Stimulated activated CD8-positive, alpha-beta memory T cell treated with anti-CD3 and anti-CD28 coated beads, Interleukin-15, amount 100 ng/mL, for 48 hours (primary cell): ENCODE measurements around the gene SYNJ2BP.
"Not testable (repeated sequence)": the region's sequence is repeated elsewhere in the genome, so short reads cannot be mapped to it uniquely, and the experiment has no call there.

Experiments
- DNase-seq, 2 donors: peaks; one replicate each; pipeline ENCODE4 v3.0.0-alpha.2; 2020; ENCODE audit warnings: low read depth in 2 of 2

Gene SYNJ2BP

GRCh38 chr14:70416725-70417349 lies at the start of gene SYNJ2BP:
Gene SYNJ2BP (minus strand): TSS chr14:70417090. CDS start chr14:70416963, 127 bp downstream.
- DNase-seq = peak; percentile 4 to 28

- DNase-seq = no peak
Observed at GRCh38 chr14:70454731-70455130, 37.8 kb upstream of the SYNJ2BP start.

- no peak for DNase-seq
Observed at GRCh38 chr14:70451874-70452273, 35.0 kb upstream of the SYNJ2BP start, which contains the start of gene ADAM21. Gene ADAM21 (plus strand): TSS chr14:70452174. CDS start chr14:70457500, 5,326 bp downstream.

GRCh38 chr14:70448633-70449340 lies 31.9 kb upstream of the SYNJ2BP start:
- no peak for DNase-seq

GRCh38 chr14:70442750-70443149 lies 25.9 kb upstream of the SYNJ2BP start:
- DNase-seq = no peak

- no peak for DNase-seq
Observed at GRCh38 chr14:70441641-70442040, 24.8 kb upstream of the SYNJ2BP start.

GRCh38 chr14:70436867-70437266 lies 20.0 kb upstream of the SYNJ2BP start:
- DNase-seq = no peak

GRCh38 chr14:70426555-70426954 lies 9.7 kb upstream of the SYNJ2BP start:
- not testable (repeated sequence) for DNase-seq

GRCh38 chr14:70425354-70425753 lies 8.5 kb upstream of the SYNJ2BP start:
- DNase-seq = no peak

GRCh38 chr14:70422538-70422937 lies 5.6 kb upstream of the SYNJ2BP start:
- DNase-seq = no peak

- not testable (repeated sequence) for DNase-seq
Observed at GRCh38 chr14:70419270-70419931, 2.5 kb upstream of the SYNJ2BP start.

- DNase-seq = no peak
Observed at GRCh38 chr14:70416338-70416724, 559 bp downstream of the SYNJ2BP start.

- DNase-seq = no peak
Observed at GRCh38 chr14:70415788-70416187, 1.1 kb downstream of the SYNJ2BP start.

GRCh38 chr14:70407621-70408020 lies 9.3 kb downstream of the SYNJ2BP start:
- no peak for DNase-seq

GRCh38 chr14:70406216-70406615 lies 10.7 kb downstream of the SYNJ2BP start:
- DNase-seq = not testable (repeated sequence)

GRCh38 chr14:70403335-70403734 lies 13.6 kb downstream of the SYNJ2BP start:
- DNase-seq = not testable (repeated sequence)

- no peak for DNase-seq
Observed at GRCh38 chr14:70401643-70402042, 15.2 kb downstream of the SYNJ2BP start.

GRCh38 chr14:70398706-70399431 lies 18.0 kb downstream of the SYNJ2BP start:
- no peak for DNase-seq

- DNase-seq = no peak
Observed at GRCh38 chr14:70398280-70398679, 18.6 kb downstream of the SYNJ2BP start.

GRCh38 chr14:70397746-70398145 lies 19.1 kb downstream of the SYNJ2BP start:
- no peak for DNase-seq

- no peak for DNase-seq
Observed at GRCh38 chr14:70394674-70395306, 22.1 kb downstream of the SYNJ2BP start.

GRCh38 chr14:70392676-70393075 lies 24.2 kb downstream of the SYNJ2BP start:
- DNase-seq = no peak
